Fibroblast of the aortic adventitia (primary cell): ENCODE measurements around the gene PYGM. TPM values are rescaled to one million over a fixed set of nuclear protein-coding genes. Genes with fewer than 3 reads are reported as not detected.
A peak's percentile ranks its signal among the peaks of the same experiment; 100 is the strongest.

ENCODE experiments used
- DNase-seq: peaks from one replicate; pipeline ENCODE4 v3.0.0-alpha.2; 2010; ENCODE audit warnings: low read depth
- H3K4me3 ChIP-seq: 2 replicates; pipeline ENCODE4 v1.5.1; 2011; ENCODE audit warnings: low read depth, mild to moderate bottlenecking, control low read depth, low read length, moderate library complexity
- CTCF ChIP-seq: IDR thresholded peaks from 2 replicates; pipeline ENCODE4 v1.5.1; 2011; ENCODE audit warnings: mild to moderate bottlenecking, low read length, control low read depth, inconsistent platforms; ENCODE audit not compliant: insufficient read depth
- total RNA-seq: library from RNA; depleted of rRNA; stranded (reverse); fragments of >200 nt; gene quantifications from 2 replicates; pipeline ENCODE4 v1.2.3, GENCODE V29; 2012; ENCODE audit warnings: low replicate concordance

The PYGM gene
- total RNA-seq, 1 donor = 0.63 TPM

GRCh38 chr11:64742087-64742888 lies 17.5 kb downstream of the PYGM start:
- no peak for TF ChIP-seq CTCF
- DNase-seq = no peak
- peak overlapping the region; percentile 54 for H3K4me3 ChIP-seq

GRCh38 chr11:64741375-64742086 lies 18.2 kb downstream of the PYGM start:
- DNase-seq = no peak
- TF ChIP-seq CTCF = no peak
- H3K4me3 ChIP-seq = no peak overlapping the region

GRCh38 chr11:64739871-64740270 lies 19.9 kb downstream of the PYGM start:
- DNase-seq = no peak
- H3K4me3 ChIP-seq = no peak overlapping the region
- no peak for TF ChIP-seq CTCF

GRCh38 chr11:64736654-64737053 lies 23.1 kb downstream of the PYGM start:
- TF ChIP-seq CTCF = no peak
- no peak overlapping the region for H3K4me3 ChIP-seq
- no peak for DNase-seq

GRCh38 chr11:64735725-64736259 lies 24.0 kb downstream of the PYGM start:
- no peak overlapping the region for H3K4me3 ChIP-seq
- DNase-seq = no peak
- no peak for TF ChIP-seq CTCF

- no peak overlapping the region for H3K4me3 ChIP-seq
- DNase-seq = no peak
- no peak for TF ChIP-seq CTCF
Measured at GRCh38 chr11:64734811-64735724, 24.7 kb downstream of the PYGM start.
